Choroid plexus epithelial cell (primary cell): Measurements from ENCODE around the gene PODXL2.

Experiments used
- DNase-seq: peaks from one replicate; pipeline ENCODE4 v3.0.0-alpha.2; 2010; ENCODE audit warnings: low read depth
- H3K4me3 ChIP-seq: 2 replicates; pipeline ENCODE4 v1.5.1; 2011; ENCODE audit warnings: low read depth, mild to moderate bottlenecking, control low read depth, low read length, moderate library complexity
- CTCF ChIP-seq: conservative IDR thresholded peaks from 2 replicates; pipeline ENCODE4 v1.5.1; 2011; ENCODE audit warnings: low read depth, mild to moderate bottlenecking, control low read depth, inconsistent platforms, low read length, moderate library complexity

Gene PODXL2

GRCh38 chr3:127588806-127589577 is 40.0 kb upstream of the PODXL2 start:
- peak; percentile 75 for DNase-seq
- no peak for TF ChIP-seq CTCF
- peak overlapping the region; percentile 87 for H3K4me3 ChIP-seq

- H3K4me3 ChIP-seq, result peak overlapping the region; percentile 87
- TF ChIP-seq CTCF, result no peak
- no peak for DNase-seq
Observed at GRCh38 chr3:127589600-127590281, 39.2 kb upstream of the PODXL2 start.

GRCh38 chr3:127590282-127590592 is 38.7 kb upstream of the PODXL2 start:
- peak overlapping the region; percentile 87 for H3K4me3 ChIP-seq
- DNase-seq, result no peak
- TF ChIP-seq CTCF, result no peak

GRCh38 chr3:127590593-127591465 is 38.2 kb upstream of the PODXL2 start, which contains the start of gene TPRA1:
Gene TPRA1, minus strand, starts transcription at chr3:127590733. Its CDS starts 10,587 bp downstream, at chr3:127580146.
- peak within 1 kb of the TSS; percentile 87 for H3K4me3 ChIP-seq
- DNase-seq, result peak; percentile 98
- no peak for TF ChIP-seq CTCF

- no peak for DNase-seq
- TF ChIP-seq CTCF, result no peak
- H3K4me3 ChIP-seq, result no peak overlapping the region
Observed at GRCh38 chr3:127593178-127593577, 35.8 kb upstream of the PODXL2 start.

GRCh38 chr3:127595303-127595702 is 33.7 kb upstream of the PODXL2 start:
- no peak for DNase-seq
- no peak overlapping the region for H3K4me3 ChIP-seq
- TF ChIP-seq CTCF, result no peak
